Measurements from ENCODE around the gene AMER2. TPM values are rescaled to one million over a fixed set of nuclear protein-coding genes. Genes with fewer than 3 reads are reported as not detected.

AMER2 gene
- total RNA-seq, 1 experiment from 2014 or later, result not detected

- no peak overlapping the region for H3K4me2 ChIP-seq
- intact Hi-C loops (cut with micrococcal nuclease; ENCODE audit: unreplicated experiment), result no loop called here
- POLR2A ChIA-PET (ENCODE audit: unreplicated experiment), result no interaction called here
- no peaks in the 10 kb centered on the region for H3K79me2 ChIP-seq (ENCODE audit: low read depth)
- H3K4me1 ChIP-seq (replicated peaks; ENCODE audit: insufficient read depth), result no peaks in the 10 kb centered on the region
- no peaks in the 10 kb centered on the region for H3K9me2 ChIP-seq (ENCODE audit: insufficient read depth)
- CTCF ChIA-PET, result no interaction called here
- H3K9me3 ChIP-seq (ENCODE audit: insufficient read depth, low read depth), result no peaks in the 10 kb centered on the region
- H3K36me3 ChIP-seq (ENCODE audit: low read depth), result no peaks in the 10 kb centered on the region
- peaks cover 42% of the 10 kb centered on the region for H3K27me3 ChIP-seq (ENCODE audit: insufficient read depth, low read depth)
- no peak for DNase-seq
- no peak overlapping the region for H3K4me3 ChIP-seq
- H3F3A ChIP-seq (ENCODE audit: insufficient read depth, low read depth), result no peaks in the 10 kb centered on the region
- no TSS peak for BruUV-seq (replicated peaks)
- no peak for TF ChIP-seq EZH2 (IDR thresholded peaks at IDR 0.05; ENCODE audit: low read depth)
- no peak for TF ChIP-seq CTCF (conservative IDR thresholded peaks at IDR 0.05)
- H4K20me1 ChIP-seq (ENCODE audit: insufficient read depth), result no peaks in the 10 kb centered on the region
- H3K27ac ChIP-seq, result no peak overlapping the region
- no peak overlapping the region for H2AFZ ChIP-seq
Measured at GRCh38 chr13:25168790-25169189, 3.3 kb downstream of the AMER2 start.

- Histone ChIP-seq H3K36me3 (ENCODE audit: low read depth) (no peaks in the 10 kb centered on the region), H3F3A (ENCODE audit: insufficient read depth, low read depth) (no peaks in the 10 kb centered on the region), H3K27me3 (ENCODE audit: insufficient read depth, low read depth) (peaks cover 38% of the 10 kb centered on the region; the same call in 1 of the 2 replicates), H3K27ac (no peak overlapping the region), H3K9me3 (ENCODE audit: insufficient read depth, low read depth) (no peaks in the 10 kb centered on the region), H2AFZ (no peak overlapping the region), H3K9me2 (ENCODE audit: insufficient read depth) (no peaks in the 10 kb centered on the region), H3K4me1 (replicated peaks; ENCODE audit: insufficient read depth) (no peaks in the 10 kb centered on the region), H4K20me1 (ENCODE audit: insufficient read depth) (no peaks in the 10 kb centered on the region), H3K4me2 (no peak overlapping the region), H3K4me3 (no peak overlapping the region), H3K79me2 (ENCODE audit: low read depth) (no peaks in the 10 kb centered on the region)
- DNase-seq, result no peak
- CTCF ChIA-PET, result no interaction called here
- BruUV-seq (replicated peaks), result no TSS peak
- POLR2A ChIA-PET (ENCODE audit: unreplicated experiment), result no interaction called here
- intact Hi-C loops (cut with micrococcal nuclease; ENCODE audit: unreplicated experiment), result no loop called here
- no peak for TF ChIP-seq CTCF (conservative IDR thresholded peaks at IDR 0.05)
- TF ChIP-seq EZH2 (IDR thresholded peaks at IDR 0.05; ENCODE audit: low read depth), result no peak
Measured at GRCh38 chr13:25167382-25168174, 4.5 kb downstream of the AMER2 start.

GRCh38 chr13:25166306-25166705 lies 5.8 kb downstream of the AMER2 start:
- no peak for DNase-seq
- Histone ChIP-seq H3K4me2 (no peak overlapping the region), H3K36me3 (ENCODE audit: low read depth) (no peaks in the 10 kb centered on the region), H3K4me3 (no peak overlapping the region), H3K79me2 (ENCODE audit: low read depth) (no peaks in the 10 kb centered on the region), H3K4me1 (replicated peaks; ENCODE audit: insufficient read depth) (no peaks in the 10 kb centered on the region), H3K9me2 (ENCODE audit: insufficient read depth) (no peaks in the 10 kb centered on the region), H3K9me3 (ENCODE audit: insufficient read depth, low read depth) (no peaks in the 10 kb centered on the region), H3K27me3 (ENCODE audit: insufficient read depth, low read depth) (peaks cover 36% of the 10 kb centered on the region; the same call in 1 of the 2 replicates), H3F3A (ENCODE audit: insufficient read depth, low read depth) (no peaks in the 10 kb centered on the region), H2AFZ (no peak overlapping the region), H3K27ac (no peak overlapping the region), H4K20me1 (ENCODE audit: insufficient read depth) (no peaks in the 10 kb centered on the region)
- POLR2A ChIA-PET (ENCODE audit: unreplicated experiment), result no interaction called here
- TF ChIP-seq CTCF (conservative IDR thresholded peaks at IDR 0.05) (no peak), EZH2 (IDR thresholded peaks at IDR 0.05; ENCODE audit: low read depth) (no peak)
- intact Hi-C loops (cut with micrococcal nuclease; ENCODE audit: unreplicated experiment), result no loop called here
- CTCF ChIA-PET, result no interaction called here
- BruUV-seq (replicated peaks), result no TSS peak

Measured in PC-9 (cell line).